GM19023 (cell line): ENCODE data around the gene GFOD1.

Source experiments
- ATAC-seq: cut with Tn5 transposase; IDR thresholded peaks from one replicate; pipeline ENCODE4 v1.9.1; 2021; ENCODE audit warnings: mild to moderate bottlenecking, moderate library complexity; ENCODE audit not compliant: unreplicated experiment

The GFOD1 gene

DNA sequence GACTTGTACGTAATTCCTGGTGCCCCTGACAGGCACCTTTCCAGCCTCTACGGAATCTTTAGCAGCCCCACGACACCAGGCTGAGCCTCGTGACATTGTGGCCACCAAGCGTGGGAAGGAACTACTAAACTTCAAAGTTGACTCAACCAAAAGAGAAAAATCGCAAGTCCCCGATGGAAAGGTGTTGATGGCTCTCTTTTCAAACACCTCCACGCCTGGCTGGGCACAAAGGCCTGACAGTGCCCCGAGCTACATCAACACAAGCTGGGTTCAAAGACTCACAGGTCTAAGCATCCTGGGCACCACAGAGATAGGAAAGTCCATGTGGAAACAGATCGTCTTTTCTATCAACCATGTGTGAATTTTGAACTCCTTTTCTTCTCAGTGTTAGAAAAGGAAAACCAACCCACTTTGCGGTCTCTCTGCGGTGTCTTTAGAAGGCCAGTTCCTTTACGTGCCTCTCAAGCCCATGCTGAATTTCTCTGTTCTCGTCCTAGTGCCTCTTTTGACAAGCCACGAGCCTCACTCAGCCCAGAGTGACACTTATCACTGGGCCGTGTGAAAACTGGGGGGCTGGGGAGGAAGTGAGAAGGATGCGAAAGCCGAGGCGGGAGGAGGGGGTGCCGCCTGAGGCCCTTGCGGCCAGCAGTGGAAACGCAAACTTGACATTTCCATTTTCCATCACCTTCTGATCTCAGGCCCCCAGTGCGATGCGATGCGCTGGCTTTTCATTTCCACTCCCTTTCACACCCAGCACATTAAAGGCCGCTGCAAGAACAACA, 59.4 kb downstream of the GFOD1 start:
- peak; percentile 76 for ATAC-seq

DNA sequence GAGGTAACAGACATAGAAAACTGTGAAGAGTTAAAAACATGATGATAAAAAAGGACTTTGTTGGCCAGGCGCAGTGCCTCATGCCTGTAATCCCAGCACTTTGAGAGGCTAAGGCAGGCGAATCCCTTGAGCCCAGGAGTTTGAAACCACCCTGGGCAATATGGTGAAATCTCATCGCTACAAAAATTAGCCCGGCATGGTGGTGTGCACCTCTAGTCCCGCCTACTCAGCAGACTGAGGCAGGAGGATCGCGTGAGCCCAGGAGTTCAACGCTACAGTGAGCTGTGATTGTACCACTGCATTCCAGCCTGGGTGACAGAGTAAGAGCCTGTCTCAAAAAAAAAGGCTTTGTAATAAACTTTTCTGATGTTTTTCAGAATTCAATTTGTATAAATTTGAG, 60.1 kb downstream of the GFOD1 start:
- ATAC-seq: no peak

DNA sequence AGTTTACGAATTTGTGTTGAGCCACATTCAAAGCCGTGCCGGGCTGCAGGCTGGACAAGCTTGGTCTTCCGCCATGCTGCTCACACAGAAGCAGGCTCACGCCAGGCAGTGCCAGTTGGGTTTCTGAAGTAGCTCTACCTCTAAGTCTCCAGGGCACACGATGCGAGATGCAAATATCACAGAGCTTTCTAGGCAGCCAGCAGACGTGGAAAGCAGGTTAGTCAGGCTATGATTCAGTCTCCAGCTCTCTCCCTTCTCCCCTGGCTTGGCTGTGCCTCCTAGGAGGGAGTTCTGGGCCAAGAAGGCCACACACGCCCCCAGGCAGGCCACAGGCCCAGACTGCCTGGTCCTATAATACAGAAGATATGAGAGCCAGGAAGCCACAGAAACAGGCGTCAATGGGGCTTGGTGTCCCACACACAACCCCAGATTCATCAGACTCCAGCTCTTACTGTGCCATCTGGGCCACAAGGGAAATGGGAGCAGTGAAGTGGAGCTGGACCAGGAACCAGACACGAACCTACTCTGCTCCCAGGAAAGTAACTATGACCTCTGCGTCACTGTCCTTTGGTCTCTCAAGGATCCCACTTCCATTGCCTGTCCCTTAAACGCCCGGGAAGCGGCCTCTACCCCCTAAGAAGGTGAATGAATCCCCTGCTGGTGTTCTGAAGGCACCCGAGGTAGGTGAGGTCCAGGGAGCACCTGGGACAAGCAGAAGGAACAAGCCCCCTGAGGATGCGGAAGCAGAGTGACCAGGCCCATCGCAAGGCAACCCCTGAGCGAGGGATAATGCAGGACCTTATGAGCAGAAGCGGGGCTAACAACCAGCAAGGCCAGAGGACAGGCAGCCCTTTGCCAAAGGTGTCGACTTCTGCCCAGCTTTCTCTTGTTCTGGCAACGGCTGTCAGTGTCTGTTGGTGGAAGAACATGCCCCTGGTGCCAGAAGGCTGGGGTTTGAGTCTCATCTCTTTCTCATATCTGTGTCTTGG, 61.2 kb downstream of the GFOD1 start:
- ATAC-seq: no peak

DNA sequence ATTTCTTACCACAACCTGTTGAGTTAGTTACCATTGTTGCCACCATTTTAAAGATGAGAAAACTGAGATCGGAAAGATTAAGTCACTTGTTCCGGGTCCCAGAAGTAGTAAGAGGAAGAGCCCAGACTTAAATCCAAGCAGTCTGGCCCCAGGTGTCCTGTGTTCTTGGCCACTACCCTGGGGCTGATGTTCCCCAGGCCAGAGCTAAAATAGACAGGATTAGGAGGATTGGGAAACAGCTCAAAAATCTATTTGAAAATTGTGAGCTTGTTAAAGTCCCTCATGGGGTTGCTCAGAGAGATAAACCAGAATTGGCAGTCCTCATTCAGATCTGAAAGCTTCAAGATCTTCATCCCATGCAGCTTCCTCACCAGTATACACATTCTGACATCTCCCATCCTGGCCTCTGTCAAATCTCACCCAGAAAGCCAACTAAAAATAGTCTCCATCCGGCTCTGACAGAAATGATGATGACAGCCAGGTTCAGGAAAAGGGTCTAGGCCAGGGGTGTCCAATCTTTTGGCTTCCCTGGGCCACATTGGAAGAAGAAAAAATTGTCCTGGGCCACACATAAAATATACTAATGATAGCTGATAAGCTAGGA, 62.0 kb downstream of the GFOD1 start:
- no peak for ATAC-seq

DNA sequence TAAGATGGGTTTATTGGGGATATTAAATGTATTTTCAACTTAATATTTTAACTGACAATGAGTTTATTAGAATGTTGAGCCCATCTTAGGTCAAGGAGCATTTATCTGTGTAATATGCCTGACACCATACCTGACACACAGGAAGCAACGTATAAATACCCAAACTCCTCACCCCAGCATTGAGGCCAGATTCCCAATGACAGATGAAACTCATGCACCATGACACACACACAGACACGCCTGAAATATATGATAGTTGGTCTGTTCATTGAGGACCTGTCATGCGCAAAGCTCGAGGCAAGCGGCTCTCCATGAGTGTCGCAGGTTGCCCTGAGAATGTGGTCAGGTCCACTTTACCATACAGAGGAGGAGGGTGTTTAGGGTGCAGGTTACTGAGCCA, 64.1 kb downstream of the GFOD1 start:
- no peak for ATAC-seq

DNA sequence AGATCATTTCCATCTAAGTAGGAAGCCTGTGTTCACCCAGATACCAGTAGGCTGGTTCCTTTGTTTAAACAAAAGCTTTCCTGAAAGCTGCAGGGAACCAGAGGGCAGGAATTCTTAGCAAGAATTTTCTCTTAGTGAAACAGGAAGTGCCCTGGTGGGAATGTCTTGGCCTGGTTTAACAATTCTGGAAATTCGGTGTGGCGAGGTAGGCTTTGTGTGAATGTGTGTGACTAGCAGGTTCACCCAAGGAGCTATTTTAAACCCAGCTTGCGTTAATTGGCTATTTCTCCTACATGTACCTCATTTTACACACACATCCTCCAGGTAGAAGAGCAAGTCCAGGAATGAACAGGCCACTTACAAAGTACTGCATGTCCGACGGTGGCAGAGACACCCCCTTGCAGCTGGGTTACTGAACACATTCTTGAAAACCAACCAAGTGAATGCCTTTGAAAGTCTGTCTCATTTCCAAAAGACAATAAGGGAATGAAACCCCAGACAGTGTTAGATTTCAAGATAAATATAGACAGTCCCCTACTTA, 64.6 kb downstream of the GFOD1 start:
- ATAC-seq: no peak

DNA sequence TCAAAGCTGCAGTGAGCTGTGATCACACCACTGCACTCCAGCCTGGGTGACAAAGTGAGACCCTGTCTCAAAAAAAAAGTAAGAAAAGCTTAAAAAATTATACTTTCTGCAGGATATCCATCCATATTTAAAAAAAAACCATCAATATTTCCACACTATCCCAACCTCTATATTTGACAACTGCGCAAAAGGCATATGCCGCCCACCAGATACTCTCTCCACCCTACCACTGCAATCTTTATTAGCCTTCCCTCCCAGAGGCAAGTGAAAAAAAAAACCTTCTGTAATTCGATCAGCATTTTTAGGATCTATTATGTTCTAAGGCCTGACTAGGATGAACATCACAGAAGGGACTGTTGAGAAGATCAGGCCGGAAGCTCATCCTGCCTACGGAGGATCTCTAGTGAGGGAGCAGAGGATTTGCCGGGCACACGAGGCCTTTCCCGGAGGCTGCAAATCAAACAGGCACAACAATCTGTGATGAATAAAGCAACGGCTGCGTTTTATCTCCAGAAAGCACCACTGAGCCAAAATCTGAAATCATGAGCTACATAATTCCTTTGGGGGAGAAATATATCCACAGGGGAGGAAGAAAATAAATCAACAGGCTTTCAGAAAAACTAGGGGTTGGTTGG, 65.9 kb downstream of the GFOD1 start:
- ATAC-seq: no peak

DNA sequence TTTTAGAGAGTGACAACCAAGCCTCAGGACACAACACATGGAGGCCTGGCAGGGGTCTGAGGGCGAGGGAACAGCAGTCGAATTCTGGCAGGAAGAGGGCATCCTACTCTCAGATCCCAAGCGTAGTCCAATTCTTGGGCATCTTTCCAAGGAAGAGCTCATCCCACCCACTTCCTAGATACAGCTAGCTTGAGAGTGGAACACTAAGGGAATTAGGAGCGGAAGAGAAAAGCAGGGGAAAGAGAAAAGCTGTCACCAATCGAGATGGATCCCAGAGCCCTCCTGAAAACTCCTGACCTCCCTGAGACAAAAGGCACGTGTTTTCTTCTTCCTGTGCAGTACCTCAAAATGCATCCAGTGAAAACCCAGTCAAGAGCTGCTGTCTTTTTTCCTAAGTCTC, 67.1 kb downstream of the GFOD1 start:
- no peak for ATAC-seq

DNA sequence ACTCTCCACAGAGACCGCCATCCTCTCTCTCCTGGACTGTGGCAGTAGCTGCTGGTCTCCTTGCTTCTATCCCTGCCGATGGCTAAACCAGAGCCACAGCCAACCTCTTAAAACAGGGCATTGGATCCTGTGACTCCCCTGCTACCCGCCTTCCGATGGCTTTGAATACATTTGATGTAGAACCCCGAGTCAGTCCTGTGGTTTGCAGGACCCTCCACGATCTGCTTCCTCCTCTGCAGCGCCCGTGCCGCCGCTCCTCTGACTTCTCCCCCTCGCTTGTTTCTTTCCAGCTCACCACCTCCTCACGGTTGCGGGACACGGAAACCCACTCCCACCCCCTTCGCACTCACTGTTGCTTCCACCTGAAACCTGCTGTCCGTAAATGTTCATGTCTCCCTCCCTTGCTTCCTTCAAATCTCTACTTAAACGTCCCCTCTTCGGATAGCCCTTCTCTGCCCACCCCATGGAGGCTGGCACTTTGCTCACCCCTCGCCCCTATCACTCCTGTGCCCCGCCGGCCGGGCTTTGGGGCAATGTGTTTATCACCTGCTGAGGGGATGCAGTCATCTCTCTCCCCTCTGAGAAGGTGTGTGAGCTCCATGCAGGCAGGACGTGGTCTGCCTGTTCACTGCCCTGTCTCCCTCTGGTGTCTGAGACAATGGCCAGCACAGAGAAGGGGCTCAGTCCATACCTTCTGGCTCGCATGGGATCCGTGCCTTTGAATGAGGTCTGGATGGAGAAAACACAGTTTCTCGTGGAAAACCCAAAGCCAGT, 67.8 kb downstream of the GFOD1 start:
- no peak for ATAC-seq

DNA sequence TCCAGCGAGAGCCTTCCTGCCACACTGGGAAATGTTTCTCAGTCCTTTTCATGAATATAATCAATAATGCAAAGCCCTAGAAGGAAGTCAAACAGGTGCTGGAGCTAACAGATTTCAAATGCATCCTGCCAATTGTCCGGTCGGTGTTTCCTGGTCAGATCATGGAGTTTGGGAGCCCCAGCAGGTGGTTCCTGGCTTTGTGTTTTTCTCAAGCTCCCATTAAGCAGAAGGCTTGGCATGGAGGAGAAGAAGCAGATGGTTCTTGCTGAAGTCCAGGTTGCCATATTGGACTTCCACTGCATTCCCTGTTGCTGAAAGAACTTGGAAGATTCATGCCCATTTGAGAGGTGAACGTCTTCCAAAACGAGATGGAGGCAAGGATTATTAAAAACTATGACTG, 68.6 kb downstream of the GFOD1 start:
- no peak for ATAC-seq

DNA sequence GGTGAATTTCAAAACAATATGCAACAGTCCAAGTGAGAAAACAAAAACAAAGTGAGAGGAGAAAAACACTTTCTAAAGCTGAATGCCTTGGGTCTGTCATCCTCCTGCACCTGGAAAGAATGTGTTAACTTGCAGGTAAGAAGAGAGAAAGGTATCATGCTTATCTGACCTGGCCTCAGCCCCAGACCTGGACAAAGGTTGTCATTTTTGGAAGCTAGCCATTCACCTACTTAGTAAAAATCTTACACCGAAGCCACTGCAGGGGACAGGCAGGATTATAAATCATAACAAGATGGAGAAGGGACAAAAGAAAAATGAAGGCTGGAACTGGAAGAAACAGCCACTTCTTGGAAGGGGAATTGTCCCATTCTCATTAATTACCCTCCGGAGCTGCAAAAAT, 69.4 kb downstream of the GFOD1 start:
- ATAC-seq: no peak

DNA sequence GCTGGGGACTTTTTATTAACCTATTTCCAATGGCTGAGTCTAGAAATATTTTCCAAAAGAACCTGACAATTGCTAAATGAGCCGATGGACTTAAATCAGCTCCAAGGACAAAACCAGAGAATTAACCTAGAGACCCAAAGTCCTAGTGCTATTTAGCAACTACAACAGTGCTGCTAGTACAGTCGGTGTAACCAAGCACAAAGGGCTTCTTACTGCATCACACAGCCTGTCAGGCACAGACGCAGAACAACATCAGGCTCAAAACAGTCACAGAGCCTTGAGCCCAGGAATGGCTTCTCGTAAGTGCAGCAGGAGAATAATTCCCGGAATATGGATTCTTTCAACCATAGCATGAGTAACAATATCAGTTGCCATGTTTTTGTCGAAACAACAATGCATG, 70.0 kb downstream of the GFOD1 start:
- ATAC-seq: no peak

DNA sequence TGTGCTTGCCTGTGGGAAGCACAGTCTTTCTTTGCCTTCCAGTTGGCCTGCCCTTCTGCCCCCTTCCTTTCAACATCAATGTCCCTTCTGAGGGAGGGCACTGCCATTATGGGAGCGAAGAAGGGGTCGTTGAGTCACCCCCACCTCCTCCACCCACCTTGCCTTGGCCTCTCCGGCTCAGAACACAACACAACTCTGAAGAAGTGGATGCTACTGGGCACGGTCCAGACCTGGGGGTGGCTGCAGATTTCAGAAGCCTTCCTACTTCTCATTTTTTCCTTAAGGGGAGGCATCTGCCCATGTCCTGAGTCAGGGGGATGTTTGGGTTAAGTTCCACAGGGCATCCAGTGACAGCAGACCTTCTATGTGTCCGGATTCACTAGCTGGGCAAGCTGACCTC, 72.1 kb downstream of the GFOD1 start:
- no peak for ATAC-seq

DNA sequence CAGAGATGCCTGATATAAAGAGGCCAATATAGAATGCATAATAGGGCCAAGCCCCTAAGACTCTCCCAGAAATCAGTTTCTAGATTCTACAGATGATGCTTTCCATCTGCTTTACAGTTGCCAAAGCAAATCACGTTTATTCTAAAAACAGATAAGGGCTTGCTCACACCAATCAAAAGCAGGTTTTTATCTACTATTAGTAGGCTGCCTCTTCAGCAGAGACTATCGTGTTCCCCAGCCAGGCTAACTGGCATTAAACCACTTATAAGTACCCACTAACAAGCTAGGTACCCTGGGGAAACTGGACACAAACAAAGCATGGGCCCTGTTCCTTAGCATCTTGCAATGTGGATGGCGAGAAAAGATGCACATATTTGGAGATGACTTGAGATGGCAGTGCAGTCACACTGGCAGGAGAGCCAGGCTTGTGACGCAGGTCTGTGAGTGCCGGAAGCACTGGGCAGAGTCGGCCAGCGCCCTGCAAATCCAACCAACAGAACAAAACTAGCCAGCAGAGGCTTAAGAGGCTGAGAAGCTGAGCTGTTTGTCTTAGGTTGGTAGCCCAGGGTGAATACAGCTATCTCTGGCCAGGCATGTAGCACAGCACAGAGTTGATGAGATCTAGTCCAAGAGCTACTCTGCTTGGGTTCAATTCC, 73.4 kb downstream of the GFOD1 start:
- no peak for ATAC-seq

DNA sequence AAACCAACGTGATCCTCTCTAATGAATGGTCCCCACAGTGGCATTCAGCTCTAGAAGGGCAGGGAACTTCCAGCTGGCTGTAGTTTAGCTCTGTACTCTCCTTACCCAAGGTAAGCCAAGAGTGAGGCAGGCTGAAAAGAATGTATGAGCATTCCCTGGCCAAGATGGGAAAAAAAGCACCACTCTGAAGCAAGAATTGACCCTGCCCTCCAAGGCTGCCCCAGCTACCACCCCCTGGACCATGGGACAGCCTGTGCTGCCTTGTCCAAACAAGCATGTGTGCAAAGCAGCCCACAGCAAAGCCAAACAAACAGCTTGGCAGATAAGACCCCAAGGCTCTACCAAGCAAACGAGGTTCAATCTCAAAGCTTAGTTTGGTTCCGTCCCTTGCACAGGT, 73.9 kb downstream of the GFOD1 start:
- no peak for ATAC-seq

DNA sequence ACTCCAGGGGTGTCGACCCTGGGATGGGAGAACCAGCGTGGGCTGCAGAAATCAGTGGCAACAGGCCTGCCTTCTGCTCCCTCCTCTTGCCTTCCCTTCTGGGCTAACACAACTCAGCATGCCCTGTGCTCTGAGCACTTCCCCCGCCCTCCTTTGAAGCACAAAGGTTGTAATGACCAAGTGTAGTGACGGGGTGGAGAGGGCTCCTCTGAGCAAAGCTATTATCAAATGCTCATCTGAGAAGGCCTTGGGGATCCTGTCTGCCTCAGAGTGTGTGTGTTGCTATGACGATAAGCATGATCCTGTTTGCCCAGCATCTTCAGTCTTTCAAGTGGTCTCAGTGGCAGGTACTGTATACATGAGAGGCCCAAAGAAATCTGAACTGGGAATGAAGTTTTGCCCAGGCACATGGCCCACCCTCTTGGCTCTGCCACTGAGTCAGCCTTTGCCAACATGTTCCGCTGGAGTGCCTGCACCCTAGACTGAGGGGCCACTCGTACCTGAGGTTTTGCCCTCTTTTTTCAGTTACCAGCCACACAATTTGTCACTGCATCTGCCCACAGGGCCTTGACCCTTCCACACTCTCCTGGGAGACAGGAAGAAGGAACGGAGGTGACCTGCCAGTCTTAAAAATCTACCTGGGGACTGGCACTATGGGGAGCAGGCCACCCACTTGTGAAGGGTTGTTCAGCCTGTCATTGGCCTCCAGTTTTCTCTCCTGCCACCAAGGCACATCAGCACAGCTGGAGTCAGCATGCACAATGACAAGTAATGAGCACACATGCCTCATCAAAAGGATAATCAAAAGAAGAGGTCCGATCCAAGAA, 74.5 kb downstream of the GFOD1 start:
- ATAC-seq: no peak

DNA sequence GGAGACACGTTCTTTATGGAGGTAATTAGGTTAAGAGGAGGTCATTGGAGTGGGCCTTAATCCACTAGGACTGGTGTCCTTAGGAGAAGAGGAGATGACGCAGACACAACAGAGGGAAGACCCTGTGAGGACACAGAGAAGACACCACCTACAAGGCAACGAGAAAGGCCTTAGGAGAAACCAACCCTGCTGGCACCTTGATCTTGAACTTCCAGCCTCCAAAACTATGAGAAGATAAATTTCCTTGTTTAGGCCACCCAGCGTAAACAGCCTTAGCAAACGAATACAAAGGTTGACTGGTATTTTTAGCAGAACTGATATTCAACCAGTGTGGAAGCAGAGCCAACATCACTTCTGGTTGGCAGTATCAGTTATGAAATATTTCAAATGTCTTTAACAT, 75.2 kb downstream of the GFOD1 start:
- ATAC-seq: no peak

DNA sequence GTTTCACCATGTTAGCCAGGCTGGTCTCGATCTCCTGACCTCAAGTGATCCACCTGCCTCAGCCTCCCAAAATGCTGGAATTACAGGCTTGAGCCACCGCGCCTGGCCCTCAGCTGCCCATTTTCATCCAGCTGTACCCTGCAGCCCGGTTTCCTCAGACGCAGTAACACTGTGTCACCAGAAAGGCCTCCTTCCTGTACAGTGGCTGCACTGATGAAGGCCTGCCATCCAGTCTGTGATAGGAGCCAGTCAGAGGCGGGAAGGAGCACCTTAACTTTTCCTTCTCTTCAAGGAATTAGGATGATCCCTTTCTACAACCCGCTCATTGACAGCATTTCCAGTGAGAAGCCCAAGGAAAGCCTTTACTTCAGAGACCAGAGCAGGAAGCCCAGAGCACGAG, 75.9 kb downstream of the GFOD1 start:
- no peak for ATAC-seq

DNA sequence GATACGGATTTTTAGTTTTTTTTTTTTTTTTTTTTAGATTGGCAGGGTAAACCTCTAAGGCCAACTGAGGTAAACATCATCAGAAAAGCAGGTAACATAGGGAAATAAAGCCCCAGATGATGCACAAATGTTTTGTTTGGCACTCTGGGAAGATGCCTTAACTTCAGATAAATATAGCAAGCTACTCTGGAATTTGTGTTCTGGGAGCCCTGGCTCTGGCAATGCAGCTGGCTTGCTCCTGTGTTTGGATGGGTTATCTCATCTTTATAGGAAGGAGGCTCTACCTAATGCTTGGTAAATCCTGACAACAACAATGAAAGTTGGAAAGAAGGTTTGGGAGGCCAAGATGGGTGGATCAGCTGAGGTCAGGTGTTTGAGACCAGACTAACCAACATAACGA, 77.4 kb downstream of the GFOD1 start:
- ATAC-seq: no peak
